ENCODE measurements around the gene LLGL1.

LLGL1 gene

DNA sequence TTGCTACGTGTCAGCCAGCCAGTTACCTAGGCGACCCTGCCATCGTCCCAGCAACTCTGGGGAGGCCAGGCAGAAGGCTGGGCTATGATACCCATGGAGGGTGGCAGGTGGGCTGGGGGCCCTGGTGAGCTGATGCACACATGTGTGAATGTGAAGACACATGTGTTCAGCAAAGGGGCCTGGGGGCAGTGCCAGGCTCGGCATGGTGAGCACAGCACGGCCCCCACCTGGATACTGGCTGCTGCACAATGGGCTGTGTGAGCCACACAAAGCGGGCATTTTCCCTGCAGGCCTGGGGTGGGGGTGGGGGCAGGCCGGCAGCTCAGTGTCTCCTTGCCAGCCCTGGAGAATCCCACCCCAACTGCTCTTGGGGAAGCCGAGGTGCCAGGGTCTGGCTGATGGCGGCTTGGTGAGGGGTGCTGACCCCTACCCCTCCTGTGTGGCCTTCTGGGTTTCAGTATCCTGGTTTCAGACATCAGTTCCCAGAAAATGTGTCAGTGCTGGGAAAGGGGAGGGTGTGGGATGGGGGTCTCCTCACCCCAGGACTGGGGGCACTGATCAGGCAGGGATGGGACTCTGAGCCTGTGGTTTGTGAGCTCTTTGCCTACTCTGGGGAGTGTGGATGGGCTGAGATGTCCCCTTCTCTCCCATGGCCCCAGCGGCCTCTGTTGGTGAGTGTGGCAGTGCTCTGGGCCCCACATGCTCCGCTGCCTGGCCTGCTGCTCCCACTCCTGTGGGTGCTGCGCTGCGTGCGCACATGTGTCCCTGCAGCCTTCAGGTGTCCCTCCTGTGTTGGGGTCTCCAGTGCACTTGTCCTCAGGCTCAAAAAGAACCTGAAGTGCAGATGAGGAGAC, 5.1 kb downstream of the LLGL1 start:
- no peak for DNase-seq

DNA sequence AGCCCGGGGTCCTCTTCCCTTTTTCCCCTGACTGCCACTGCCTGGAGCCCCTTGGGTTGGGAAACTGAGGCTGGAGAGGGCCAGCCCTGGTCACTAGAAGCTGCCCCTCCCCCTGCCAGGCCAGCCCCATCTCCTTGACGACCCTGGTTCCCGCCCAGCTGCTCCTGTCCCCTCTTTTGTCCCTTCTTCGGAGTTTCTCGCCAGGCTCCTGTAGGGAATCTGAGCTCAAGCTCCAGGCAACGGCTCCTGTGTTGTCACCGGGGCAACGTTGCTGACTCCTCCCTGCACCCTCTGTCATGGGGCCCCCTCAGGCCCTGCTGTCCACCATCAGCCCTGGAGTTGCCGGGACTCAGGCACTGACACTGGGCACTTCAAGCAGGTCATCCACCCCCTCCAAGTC, 5.7 kb downstream of the LLGL1 start:
- no peak for DNase-seq

DNA sequence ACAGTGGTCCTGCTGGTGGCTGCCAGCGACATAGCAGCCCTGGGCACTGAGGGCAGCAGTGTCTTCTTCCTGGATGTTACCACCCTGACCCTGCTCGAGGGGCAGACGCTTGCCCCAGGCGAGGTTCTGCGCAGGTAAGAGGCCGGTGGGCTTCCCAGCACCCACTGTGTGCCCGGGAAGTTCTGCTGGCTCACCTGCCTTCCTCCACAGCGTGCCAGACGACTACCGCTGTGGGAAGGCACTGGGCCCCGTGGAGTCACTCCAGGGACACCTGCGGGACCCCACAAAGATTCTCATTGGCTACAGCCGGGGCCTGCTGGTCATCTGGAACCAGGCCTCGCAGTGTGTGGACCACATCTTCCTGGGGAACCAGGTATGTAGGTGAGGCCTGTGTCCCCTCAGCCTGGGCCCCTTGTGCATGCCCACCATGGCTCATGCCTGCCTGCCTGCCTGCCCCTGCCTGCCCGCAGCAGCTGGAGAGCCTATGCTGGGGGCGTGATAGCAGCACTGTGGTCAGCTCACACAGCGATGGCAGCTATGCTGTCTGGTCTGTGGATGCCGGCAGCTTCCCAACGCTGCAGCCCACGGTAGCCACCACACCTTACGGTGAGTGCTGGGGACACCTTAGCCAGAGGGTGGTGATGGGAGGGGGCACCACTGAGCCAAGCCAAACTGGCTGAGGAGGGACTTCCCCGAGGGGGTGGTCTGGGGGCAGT, 8.5 kb downstream of the LLGL1 start:
- no peak for DNase-seq

DNA sequence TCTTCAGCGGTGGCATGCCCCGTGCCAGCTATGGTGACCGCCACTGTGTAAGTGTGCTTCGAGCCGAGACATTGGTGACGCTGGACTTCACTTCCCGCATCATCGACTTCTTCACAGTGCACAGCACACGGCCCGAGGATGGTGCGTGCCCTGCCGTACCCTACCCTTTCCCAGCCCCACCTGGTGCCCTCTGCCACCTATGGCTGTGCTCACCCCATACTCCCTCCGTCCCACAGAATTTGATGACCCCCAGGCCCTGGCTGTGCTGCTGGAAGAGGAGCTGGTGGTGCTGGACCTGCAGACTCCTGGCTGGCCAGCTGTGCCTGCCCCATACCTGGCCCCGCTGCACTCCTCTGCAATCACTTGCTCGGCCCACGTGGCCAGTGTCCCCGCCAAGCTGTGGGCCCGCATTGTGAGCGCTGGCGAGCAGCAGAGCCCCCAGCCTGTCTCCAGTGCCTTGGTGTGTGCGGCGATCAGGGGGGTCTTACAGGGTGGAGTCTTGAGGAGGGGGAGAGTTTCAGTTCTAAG, 9.5 kb downstream of the LLGL1 start:
- no peak for DNase-seq

DNA sequence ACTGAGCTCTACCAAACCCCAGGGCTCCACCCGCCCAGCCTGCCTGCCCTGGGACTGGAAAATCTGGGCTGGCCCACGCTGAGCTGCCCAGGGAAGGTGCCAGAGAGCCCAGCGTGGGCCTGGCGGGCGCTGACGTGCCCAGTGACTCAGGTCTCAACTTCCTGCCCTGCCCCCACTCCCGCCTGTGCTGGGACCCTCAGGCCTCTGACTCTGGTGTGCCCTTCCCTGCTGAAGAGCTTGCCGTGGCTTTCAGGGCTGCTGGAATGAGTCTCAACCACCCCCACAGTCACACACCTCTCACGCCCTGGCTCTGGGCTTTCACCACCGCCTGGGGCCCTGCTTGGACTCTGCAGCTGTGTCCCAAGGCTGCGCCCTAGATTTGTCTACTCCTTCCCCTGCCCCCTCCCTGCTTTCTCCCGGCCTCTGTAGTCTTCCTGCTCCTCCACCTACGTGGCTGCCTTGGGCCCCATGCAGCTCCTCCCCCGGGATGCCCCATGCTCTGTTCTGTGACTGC, 10.4 kb downstream of the LLGL1 start:
- no peak for DNase-seq

DNA sequence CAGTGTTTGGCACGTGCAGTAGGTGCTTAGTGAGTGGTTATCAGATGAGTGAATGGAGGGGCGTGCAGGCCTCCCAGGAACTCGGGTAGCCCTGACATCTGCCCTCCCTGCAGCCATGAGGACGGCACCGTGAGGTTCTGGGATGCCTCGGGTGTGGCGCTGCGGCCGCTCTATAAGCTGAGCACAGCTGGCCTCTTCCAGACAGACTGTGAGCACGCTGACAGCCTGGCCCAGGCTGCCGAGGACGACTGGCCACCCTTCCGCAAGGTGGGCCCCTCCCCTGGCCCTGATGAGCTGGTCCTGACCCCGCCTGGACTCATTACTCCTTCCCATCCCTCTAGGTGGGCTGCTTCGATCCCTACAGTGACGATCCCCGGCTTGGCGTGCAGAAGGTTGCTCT, 11.1 kb downstream of the LLGL1 start:
- no peak for DNase-seq

DNA sequence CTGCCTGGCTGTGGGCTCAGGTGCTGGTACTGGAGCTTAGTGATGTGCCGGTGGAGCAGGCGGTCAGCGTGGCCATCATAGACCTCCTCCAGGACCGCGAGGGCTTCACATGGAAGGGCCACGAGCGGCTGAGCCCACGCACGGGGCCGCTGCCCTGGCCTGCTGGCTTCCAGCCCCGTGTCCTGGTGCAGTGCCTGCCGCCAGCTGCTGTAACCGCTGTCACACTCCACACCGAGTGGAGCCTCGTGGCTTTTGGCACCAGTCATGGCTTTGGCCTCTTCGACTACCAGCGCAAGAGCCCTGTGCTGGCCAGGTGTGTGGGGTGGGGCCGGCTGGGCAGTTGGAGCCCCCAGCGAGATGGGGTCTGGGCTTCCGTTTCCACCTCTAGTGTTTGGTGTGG, 12.0 kb downstream of the LLGL1 start:
- no peak for DNase-seq

DNA sequence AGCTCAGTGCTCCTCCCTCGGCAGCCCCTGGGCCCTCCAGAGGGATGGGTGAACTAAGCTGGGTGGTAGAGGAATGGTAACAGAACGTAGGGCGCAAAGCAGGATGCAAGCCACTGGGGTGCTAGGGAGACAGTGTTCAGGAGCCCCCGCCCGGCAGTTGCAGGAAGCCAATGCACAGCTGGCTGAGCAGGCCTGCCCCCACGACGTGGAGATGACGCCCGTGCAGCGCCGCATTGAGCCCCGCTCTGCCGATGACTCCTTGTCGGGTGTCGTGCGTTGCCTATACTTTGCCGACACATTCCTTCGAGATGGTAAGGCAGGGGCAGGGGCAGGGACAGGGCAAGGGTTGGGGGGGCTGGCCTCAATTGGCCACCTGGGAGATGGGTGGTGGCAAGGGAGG, 12.9 kb downstream of the LLGL1 start:
- no peak for DNase-seq

DNA sequence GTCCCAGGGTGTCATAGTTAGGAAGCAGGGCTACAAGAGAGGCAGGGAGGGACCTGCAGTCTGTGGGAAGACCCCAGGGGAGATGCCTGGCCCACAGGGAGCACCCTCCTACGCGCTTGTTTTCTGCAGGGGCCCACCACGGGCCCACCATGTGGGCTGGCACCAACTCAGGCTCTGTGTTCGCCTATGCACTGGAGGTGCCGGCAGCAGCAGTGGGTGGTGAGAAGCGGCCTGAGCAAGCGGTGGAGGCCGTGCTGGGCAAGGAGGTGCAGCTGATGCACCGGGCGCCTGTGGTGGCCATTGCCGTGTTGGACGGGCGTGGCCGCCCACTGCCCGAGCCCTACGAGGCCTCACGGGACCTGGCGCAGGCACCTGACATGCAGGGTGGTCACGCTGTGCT, 15.0 kb downstream of the LLGL1 start:
- DNase-seq, result no peak

DNA sequence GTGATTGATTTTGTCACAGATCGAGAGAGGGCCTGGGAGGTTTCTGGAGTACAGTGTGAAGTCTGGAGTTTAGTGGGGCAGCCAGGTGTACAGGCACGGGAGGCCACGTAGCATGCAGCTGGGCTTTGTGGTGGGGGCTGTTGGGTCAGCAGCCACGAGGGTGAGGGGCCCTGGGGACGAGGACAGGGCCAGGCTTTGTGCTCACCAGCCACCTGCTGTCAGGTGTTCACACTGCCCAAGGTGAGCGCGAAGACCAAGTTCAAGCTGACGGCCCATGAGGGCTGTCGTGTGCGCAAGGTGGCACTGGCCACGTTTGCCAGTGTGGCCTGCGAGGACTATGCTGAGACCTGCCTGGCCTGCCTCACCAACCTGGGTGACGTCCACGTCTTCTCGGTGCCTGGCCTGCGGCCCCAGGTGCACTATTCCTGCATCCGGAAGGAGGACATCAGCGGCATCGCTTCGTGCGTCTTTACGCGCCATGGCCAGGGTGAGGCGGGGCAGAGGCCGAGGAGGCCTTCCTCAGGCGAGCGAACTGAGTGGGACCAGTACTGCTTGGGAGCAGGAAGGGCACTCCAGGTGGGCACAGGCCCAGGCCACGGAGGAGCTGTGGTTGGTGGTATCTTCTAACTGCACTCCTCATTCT, 15.9 kb downstream of the LLGL1 start:
- DNase-seq, result no peak

DNA sequence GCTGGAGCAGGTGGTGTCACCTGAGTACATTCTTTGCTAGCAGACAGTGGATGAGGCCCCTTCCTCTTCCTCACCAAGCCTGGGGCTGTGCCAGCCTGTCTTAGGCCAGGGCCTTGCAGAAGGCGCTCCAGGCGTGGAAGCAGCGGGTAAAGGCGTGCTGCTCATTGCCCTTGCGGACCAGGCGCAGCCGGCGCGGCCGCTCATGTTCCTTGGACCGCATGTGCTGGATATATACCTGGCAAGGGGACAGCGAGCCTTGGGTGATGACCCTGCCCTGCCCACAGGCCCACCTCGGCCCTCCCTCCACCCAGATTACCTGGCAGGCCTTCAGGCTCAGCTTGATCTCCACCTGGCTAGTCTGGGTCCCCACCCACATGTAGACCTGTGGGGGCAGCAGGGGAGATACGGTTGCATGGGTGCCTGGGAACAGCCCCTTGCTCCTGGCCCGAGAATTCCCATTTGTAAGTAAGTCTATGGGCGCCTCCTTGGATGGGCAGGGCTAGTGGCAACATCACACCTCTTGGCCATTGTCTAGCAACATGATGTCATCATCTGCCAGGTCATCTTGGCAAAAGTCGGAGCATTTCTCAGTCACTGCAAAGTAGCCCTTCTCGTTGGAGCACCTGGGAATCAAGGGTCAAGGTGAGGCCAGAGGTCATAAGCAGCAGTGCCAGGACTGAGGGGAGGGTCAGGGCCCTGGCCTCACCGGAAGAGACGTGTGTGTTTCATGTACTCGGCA, 19.8 kb downstream of the LLGL1 start:
- DNase-seq, result no peak

DNA sequence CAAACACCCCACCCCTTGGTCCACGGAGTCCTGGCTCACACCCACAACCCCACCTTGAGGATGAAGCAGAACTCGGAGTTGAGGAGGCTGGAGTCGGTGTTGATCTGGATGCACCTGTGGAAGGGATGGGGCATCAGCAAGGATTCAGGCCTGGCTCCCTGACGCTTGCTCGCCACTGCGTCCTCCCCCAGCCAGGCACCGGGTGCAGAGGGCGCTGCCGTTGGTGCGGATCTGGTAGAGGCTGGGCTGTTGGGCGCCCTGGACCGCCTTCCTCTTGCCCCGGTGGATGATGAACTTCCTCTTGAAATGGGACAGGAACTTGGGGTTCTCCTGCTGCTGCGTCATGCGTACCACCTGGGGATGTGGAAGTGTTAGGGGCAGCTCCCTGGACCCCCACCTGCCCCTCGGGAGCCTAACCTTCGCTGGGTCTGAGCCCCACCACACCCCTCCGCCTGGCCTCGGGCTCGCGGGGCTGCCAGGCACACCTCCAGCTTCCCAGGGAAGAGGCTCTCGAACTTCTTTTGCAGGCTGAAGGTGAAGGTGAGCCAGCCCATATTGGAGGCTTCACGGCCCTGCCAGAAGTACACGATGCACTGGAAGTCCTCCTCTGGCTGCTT, 20.8 kb downstream of the LLGL1 start:
- no peak for DNase-seq

DNA sequence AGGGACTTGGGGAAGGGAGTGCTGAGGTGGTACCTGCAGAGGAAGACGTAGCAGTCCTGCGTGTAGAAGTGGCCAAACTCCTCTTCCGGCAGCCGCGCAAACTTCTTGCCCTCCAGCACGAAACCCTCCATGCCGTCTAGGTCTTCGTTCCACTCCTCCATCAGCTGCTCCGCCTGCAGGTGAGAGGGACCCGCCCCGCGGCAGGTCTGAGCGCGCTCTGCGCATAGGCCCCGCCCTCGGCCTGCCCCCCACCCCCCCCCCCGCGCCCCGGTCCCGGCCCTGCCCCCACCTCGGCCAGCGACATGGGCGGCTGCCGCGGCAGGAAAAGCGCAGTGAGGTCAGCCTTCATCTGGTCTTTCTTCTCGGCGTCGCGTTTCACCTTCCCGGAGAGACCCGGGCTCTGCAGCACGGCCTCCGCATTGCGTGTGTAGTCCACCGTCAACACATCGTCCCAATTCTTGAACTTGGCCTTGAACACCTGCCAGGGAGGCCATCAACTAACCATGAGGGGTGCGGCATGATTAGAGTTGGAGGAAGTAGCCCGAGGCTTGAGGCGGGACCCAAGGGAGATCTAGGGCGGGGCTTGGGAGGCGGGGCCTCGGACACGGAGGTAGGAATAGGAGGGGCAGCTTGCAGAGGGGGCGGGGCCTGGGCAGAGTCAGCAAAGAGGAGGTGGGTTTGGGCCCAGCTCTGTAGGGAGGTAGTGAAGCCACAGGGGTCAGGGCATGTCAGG, 21.6 kb downstream of the LLGL1 start:
- DNase-seq, result no peak

DNA sequence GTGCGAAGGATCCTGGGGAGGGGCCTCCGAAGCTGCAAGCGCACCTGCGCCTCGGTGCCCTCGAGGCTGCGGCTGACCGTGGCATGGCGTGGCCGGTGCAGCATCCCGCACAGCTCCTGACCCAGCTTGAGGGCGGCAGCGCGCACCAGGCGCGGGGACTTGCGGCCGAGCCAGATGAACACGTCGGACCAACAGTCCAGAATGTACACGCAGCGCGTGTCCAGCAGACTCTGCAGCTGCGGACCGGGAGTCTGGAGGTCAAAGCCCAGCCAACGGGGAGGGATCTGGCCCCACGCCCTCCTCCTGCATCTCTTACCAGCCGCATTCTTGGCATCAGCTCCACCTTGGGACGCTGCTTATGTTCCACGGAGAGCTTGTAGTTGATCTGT, 22.2 kb downstream of the LLGL1 start:
- DNase-seq, result no peak

DNA sequence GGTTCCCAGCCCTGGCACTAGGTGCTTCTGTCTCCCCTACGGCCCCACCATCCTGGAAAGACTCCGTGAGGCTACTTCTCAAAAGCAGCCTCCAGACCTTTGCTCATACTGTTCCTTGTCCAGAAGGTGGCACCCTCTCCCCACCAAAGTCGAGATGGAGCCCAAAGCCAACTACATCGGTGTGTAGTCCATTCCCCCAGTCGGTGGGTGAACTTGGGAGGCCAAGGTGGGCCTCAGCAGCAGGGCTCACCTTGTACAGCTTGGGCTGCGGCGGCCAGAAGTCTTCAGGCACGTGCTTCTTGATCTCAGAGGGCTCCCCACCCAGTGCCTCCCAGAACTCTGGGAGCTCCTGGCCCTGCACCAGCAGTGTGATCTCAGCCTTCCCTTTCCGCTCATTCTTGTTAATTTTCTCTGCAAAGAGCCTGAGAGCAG, 22.9 kb downstream of the LLGL1 start:
- DNase-seq, result peak; percentile 86

DNA sequence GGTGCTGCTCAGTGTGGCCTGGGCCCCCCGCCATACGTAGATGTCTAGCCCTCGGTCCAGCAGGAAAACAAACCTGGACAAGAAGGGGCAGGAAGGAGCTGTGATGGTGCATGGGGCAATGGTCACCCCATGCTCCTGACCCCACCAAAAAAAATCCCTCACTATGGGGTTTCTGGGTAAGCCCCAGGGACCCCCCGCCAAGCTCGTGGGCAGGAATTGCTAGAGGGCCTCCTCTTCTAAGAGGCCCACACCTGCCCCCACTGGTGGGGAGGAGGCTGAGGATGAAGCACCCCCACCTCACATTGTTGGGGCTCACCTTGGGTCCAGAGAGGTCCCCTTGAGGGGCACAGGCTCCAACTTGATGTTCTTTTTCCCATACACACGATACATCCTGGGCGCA, 23.4 kb downstream of the LLGL1 start:
- DNase-seq, result no peak

DNA sequence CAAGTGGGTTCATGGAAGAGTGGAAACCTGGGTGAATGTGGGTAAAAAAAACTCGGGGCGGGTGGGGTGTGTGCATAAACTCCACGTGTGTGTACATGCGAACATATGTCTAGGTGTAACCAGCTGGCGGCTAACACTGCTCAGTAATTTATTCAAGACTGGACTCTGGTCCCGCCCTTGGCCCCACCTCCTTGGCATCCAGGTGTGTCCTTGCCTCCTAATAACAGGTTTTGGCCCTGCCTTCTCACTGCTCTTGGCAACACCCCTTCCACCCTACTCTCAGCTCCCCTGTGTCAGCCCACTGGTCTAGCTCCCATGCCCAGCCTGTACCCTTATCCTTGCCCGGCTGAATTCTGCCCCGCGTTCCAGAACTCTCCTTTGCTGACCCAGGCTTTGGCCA, 24.8 kb downstream of the LLGL1 start:
- DNase-seq, result no peak

DNA sequence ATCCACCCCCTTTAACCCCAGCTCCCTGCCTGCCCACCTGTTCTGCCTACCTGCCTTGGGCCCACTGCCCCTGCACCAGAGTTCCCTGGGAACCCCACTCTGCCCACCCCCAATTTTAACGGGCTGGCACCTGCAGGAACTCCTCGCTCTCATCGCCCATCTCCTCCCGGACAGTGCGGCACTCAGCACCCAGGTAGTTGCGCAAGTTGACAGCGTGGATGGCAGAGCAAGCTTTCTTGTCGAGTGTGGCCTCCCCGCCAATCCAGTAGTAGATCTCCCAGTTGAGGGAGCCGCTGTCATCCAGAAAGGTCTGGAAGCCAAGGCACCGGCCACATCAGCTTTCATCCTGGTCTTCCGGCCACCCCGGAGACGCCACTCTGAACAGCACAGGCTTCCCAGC, 25.3 kb downstream of the LLGL1 start:
- DNase-seq, result no peak

DNA sequence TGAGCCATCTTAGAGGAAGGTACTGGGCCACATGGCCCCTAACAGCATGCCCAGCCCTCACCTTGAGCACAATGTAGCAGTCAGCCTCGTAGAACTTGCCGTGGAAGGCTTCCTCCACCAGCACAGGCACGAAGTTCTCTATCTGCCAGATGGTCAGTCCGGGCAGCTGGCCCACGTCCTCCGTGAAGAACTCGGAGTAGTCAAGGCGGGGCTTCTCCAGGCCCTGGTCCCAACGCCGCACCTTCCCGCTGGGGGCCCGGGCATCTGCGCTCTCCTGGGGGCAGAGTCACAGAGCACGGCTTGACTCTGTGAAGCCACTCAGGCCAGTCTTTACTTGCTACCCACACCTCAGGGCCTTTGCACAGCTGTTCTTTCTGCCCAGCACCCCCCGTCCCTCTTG, 25.8 kb downstream of the LLGL1 start:
- DNase-seq, result no peak

DNA sequence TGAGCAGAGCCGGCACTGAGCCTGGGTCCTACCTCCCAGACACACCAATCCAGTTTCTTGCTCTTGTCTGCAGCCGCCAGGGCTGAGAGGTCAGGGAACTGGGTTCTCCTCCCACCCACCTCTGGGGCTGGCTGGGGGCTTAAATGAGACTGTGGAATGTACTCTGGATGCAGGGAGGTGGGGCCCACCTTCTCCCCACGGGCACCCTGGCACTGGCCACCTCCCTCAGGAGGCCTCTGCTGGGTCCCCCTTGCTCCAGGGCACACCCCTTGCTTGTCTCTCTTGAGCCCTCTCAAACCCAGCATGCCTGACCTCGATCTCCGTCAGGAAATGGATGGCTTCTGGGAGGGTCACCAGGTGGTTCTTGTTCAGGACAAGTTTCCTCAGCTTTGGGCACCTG, 26.7 kb downstream of the LLGL1 start:
- no peak for DNase-seq

DNA sequence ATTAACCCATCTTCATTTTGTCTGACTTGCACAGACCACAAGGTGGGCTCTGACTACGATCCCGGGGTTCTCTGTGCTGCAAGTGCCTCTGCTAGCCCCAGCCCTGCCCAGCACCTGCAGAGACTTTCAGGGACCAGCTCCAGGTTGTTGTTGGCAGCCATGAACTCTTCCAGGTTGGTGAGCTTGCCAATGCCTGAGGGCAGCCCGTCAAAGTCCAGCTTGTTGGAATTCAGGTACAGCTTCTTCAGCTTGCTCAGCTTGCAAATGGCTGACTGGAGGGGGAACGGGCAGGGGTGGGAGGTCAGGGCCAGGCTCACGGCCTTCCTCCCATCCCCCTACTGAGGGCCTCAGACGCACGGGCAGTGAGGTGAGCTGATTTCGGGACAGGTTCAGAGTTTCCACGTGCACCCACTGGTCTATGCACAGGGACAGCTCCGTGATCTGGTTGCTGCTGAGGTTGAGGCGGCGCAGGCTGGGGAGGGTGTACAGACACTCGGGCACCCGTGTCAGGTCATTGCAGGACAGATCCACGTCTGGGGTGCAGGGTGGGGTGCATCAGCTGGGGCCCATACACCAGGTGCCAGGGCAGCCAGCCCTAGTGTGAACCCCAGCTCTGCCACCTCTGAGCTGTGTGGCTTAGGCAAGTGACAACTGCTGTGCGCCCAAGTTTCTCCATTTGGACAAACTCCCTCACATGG, 27.9 kb downstream of the LLGL1 start:
- no peak for DNase-seq

Data from right forelimb (tissue), 1 donor.